Neural progenitor cell (in vitro differentiated cells): Measurements from ENCODE around the gene PPP1R9A. TPM values are rescaled to one million over a fixed set of nuclear protein-coding genes. Genes with fewer than 3 reads are reported as not detected.
A peak's percentile ranks its signal among the peaks of the same experiment; 100 is the strongest.

ENCODE experiments used
- DNase-seq: peaks from one replicate; pipeline ENCODE4 v3.0.0-alpha.2; 2016; ENCODE audit warnings: low spot score
- H2AFZ ChIP-seq: fragments of 200-600 bp; sonication (generic); replicated peaks from 2 replicates; pipeline ENCODE4 v1.6.1; 2016; ENCODE audit warnings: antibody characterized with exemption
- H3F3A ChIP-seq: fragments of 200-600 bp; sonication (generic); 2 replicates; pipeline ENCODE4 v1.6.1; 2016; ENCODE audit warnings: antibody characterized with exemption, low read depth
- H3K27ac ChIP-seq: fragments of 200-600 bp; sonication (generic); 2 replicates; pipeline ENCODE4 v1.5.1; 2016; ENCODE audit warnings: mild to moderate bottlenecking
- H3K27me3 ChIP-seq: fragments of 200-600 bp; sonication (generic); 2 replicates; pipeline ENCODE4 v1.6.1; 2016; ENCODE audit warnings: mild to moderate bottlenecking, moderate library complexity
- H3K36me3 ChIP-seq: fragments of 200-600 bp; sonication (generic); 2 replicates; pipeline ENCODE4 v1.5.1; 2016
- H3K4me1 ChIP-seq: fragments of 200-600 bp; sonication (generic); 2 replicates; pipeline ENCODE4 v1.6.1; 2016; ENCODE audit warnings: mixed run types
- H3K4me2 ChIP-seq: fragments of 200-600 bp; sonication (generic); 2 replicates; pipeline ENCODE4 v1.6.1; 2016
- H3K4me3 ChIP-seq: fragments of 200-600 bp; sonication (generic); 2 replicates; pipeline ENCODE4 v1.5.1; 2016
- H3K79me2 ChIP-seq: fragments of 200-600 bp; sonication (generic); 2 replicates; pipeline ENCODE4 v1.6.1; 2016; ENCODE audit warnings: low read depth
- H3K9ac ChIP-seq: fragments of 200-600 bp; sonication (generic); 2 replicates; pipeline ENCODE4 v1.6.1; 2016
- H3K9me3 ChIP-seq: fragments of 200-600 bp; sonication (generic); 2 replicates; pipeline ENCODE4 v1.5.1; 2016; ENCODE audit warnings: low read depth
- H4K20me1 ChIP-seq: fragments of 200-600 bp; sonication (generic); 2 replicates; pipeline ENCODE4 v1.6.1; 2016; ENCODE audit warnings: low read depth
- H3K27ac Mint-ChIP-seq: 3 replicates; pipeline ENCODE4 v1.8.0; 2021; ENCODE audit warnings: mixed read lengths
- H3K27me3 Mint-ChIP-seq: 2 replicates; pipeline ENCODE4 v1.8.0; 2022; ENCODE audit warnings: low read depth, mild to moderate bottlenecking, inconsistent platforms, moderate library complexity, mixed read lengths; ENCODE audit not compliant: insufficient read depth
- H3K36me3 Mint-ChIP-seq: 3 replicates; pipeline ENCODE4 v1.8.0; 2021; ENCODE audit warnings: mixed read lengths
- H3K4me1 Mint-ChIP-seq: 3 replicates; pipeline ENCODE4 v1.8.0; 2021; ENCODE audit warnings: mixed read lengths
- H3K4me3 Mint-ChIP-seq: 3 replicates; pipeline ENCODE4 v1.8.0; 2021; ENCODE audit warnings: mild to moderate bottlenecking, moderate library complexity, mixed read lengths
- H3K9me3 Mint-ChIP-seq: 3 replicates; pipeline ENCODE4 v1.8.0; 2020; ENCODE audit warnings: mixed read lengths
- EZH2 ChIP-seq: fragments of 200-600 bp; sonication (generic); IDR thresholded peaks from 2 replicates; pipeline ENCODE4 v1.6.1; 2017; ENCODE audit warnings: antibody characterized with exemption, mild to moderate bottlenecking, moderate library complexity
- EZH2phosphoT487 ChIP-seq: fragments of 200-600 bp; sonication (generic); IDR thresholded peaks from 2 replicates; pipeline ENCODE4 v1.6.1; 2017; ENCODE audit warnings: antibody characterized with exemption
- total RNA-seq: library from RNA; depleted of rRNA; stranded (reverse); fragments of >200 nt; gene quantifications from 2 replicates; pipeline ENCODE4 v1.2.3, GENCODE V29; 2015; ENCODE audit warnings: low replicate concordance
- TF ChIP-seq, protein P1 (sequence below): fragments of 200-600 bp; sonication (generic); IDR thresholded peaks from 2 replicates; pipeline ENCODE4 v1.5.1; 2017; ENCODE audit warnings: antibody characterized with exemption, mild to moderate bottlenecking

Gene PPP1R9A
- total RNA-seq, 1 donor from 2014 or later, result 40.7 TPM

DNA sequence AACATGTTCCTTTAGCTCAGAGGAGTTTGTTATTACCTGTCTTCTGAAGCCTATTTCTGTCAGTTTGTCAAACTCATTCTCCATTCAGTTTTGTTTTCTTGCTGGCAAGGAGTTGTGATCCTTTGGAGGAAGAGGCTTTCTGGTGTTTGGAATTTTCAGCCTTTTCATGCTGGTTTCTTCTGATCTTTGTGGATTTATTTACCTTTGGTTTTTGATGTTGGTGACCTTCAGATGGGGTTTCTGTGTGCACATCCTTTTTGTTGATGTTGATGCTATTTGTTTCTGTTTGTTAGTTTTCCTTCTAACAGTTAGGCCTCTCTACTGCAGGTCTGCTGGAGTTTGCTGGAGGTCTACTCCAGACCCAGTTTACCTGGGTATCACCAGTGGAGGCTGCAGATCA lies 118.6 kb downstream of the PPP1R9A start:
- Histone ChIP-seq H3K79me2 (peaks cover 47% of the 10 kb centered on the region), H4K20me1 (no peaks in the 10 kb centered on the region), H3K27me3 (no peaks in the 10 kb centered on the region), H2AFZ (no peak overlapping the region), H3K36me3 (no peaks in the 10 kb centered on the region), H3K4me1 (peaks cover 8% of the 10 kb centered on the region), H3K4me3 (no peak overlapping the region), H3F3A (no peaks in the 10 kb centered on the region), H3K9me3 (no peaks in the 10 kb centered on the region), H3K4me2 (no peak overlapping the region), H3K27ac (no peak overlapping the region), H3K9ac (no peak overlapping the region)
- peaks cover 2% of the 10 kb centered on the region for H3K27me3 Mint-ChIP-seq
- no peak overlapping the region for H3K4me3 Mint-ChIP-seq
- H3K27ac Mint-ChIP-seq, result no peak overlapping the region
- TF ChIP-seq EZH2phosphoT487 (no peak), EZH2 (no peak)
- peaks cover 3% of the 10 kb centered on the region for H3K4me1 Mint-ChIP-seq
- H3K36me3 Mint-ChIP-seq, result peaks cover 29% of the 10 kb centered on the region
- no peak for DNase-seq
- H3K9me3 Mint-ChIP-seq, result peaks cover 43% of the 10 kb centered on the region

DNA sequence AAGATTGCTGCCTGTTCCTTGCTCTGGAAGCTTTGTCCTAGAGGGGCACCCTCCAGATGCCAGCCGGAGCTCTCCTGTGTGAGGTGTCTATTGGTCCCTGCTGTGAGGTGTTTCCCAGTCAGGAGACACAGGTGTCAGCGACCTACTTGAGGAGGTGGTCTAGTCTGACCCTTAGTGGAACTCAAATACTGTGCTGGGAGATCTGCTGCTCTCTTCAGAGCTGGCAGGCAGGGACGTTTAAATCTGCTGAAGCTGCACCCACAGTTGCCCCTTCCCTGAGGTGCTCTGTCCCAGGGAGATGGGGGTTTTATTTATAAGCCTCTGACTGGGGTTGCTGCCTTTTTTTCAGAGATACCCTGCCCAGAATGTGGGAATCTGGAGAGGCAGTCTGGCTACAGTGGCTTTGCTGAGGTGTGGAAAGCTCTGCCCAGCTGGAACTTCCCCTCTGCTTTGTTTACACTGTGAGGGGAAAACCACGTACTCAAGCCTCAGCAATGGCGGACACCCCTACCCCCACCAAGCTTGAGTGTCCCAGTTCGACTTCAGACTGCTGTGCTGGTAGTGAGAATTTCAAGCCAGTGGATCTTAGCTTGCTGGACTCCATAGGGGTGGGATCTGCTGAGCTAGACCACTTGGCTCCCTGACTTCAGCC lies 119.2 kb downstream of the PPP1R9A start:
- Histone ChIP-seq H3K9ac (no peak overlapping the region), H3K4me1 (peaks cover 8% of the 10 kb centered on the region), H3F3A (no peaks in the 10 kb centered on the region), H3K27ac (no peak overlapping the region), H3K36me3 (no peaks in the 10 kb centered on the region), H3K79me2 (peaks cover 43% of the 10 kb centered on the region), H3K27me3 (no peaks in the 10 kb centered on the region), H3K4me2 (no peak overlapping the region), H3K9me3 (no peaks in the 10 kb centered on the region), H4K20me1 (no peaks in the 10 kb centered on the region), H2AFZ (no peak overlapping the region), H3K4me3 (no peak overlapping the region)
- peaks cover 37% of the 10 kb centered on the region for H3K9me3 Mint-ChIP-seq
- no peak overlapping the region for H3K27ac Mint-ChIP-seq
- H3K27me3 Mint-ChIP-seq, result peaks cover 2% of the 10 kb centered on the region
- peaks cover 3% of the 10 kb centered on the region for H3K4me1 Mint-ChIP-seq
- TF ChIP-seq EZH2 (no peak), EZH2phosphoT487 (no peak)
- TF ChIP-seq, protein P1, sequence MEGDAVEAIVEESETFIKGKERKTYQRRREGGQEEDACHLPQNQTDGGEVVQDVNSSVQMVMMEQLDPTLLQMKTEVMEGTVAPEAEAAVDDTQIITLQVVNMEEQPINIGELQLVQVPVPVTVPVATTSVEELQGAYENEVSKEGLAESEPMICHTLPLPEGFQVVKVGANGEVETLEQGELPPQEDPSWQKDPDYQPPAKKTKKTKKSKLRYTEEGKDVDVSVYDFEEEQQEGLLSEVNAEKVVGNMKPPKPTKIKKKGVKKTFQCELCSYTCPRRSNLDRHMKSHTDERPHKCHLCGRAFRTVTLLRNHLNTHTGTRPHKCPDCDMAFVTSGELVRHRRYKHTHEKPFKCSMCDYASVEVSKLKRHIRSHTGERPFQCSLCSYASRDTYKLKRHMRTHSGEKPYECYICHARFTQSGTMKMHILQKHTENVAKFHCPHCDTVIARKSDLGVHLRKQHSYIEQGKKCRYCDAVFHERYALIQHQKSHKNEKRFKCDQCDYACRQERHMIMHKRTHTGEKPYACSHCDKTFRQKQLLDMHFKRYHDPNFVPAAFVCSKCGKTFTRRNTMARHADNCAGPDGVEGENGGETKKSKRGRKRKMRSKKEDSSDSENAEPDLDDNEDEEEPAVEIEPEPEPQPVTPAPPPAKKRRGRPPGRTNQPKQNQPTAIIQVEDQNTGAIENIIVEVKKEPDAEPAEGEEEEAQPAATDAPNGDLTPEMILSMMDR, result no peak
- DNase-seq, result no peak
- H3K36me3 Mint-ChIP-seq, result peaks cover 27% of the 10 kb centered on the region
- no peak overlapping the region for H3K4me3 Mint-ChIP-seq

DNA sequence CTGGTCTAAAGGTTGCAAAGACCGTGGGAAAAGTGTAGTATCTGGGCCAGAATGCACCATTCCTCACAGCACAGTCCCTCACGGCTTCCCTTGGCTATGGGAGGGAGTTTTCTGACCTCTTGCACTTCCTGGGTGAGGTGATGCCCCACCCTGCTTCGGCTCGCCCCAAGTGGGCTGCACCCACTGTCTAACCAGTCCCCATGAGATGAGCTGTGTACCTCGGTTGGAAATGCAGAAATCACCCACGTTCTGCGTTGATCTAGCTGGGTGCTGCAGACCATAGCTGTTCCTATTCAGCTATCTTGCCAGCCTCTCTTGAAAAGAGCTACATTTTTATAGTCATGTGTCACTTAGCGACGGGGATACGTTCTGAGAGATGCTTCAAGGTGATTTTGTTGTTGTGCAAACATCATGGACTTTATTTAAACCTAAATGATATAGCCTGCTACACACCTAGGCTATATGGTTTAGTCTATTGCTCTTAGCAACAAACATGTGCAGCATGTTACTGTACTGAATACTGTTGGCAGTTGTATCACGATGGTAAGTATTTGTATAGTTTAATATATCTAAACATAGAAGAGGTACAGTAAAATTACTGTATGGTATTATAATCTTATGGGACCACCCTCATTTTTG lies 120.0 kb downstream of the PPP1R9A start:
- no peak overlapping the region for H3K4me2 ChIP-seq
- no peak for DNase-seq
- Mint-ChIP-seq H3K4me3 (no peak overlapping the region), H3K4me1 (peaks cover 3% of the 10 kb centered on the region), H3K27ac (no peak overlapping the region), H3K27me3 (peaks cover 2% of the 10 kb centered on the region), H3K9me3 (peaks cover 30% of the 10 kb centered on the region), H3K36me3 (peaks cover 21% of the 10 kb centered on the region)
- H3K36me3 ChIP-seq, result no peaks in the 10 kb centered on the region
- no peak overlapping the region for H3K9ac ChIP-seq
- H3K79me2 ChIP-seq, result peaks cover 38% of the 10 kb centered on the region
- H3K27me3 ChIP-seq, result no peaks in the 10 kb centered on the region
- no peak for TF ChIP-seq EZH2
- TF ChIP-seq, protein P1, result no peak
- no peak for TF ChIP-seq EZH2phosphoT487
- H2AFZ ChIP-seq, result no peak overlapping the region
- H3K9me3 ChIP-seq, result no peaks in the 10 kb centered on the region
- no peaks in the 10 kb centered on the region for H4K20me1 ChIP-seq
- peaks cover 8% of the 10 kb centered on the region for H3K4me1 ChIP-seq
- H3K4me3 ChIP-seq, result no peak overlapping the region
- no peaks in the 10 kb centered on the region for H3F3A ChIP-seq
- no peak overlapping the region for H3K27ac ChIP-seq

DNA sequence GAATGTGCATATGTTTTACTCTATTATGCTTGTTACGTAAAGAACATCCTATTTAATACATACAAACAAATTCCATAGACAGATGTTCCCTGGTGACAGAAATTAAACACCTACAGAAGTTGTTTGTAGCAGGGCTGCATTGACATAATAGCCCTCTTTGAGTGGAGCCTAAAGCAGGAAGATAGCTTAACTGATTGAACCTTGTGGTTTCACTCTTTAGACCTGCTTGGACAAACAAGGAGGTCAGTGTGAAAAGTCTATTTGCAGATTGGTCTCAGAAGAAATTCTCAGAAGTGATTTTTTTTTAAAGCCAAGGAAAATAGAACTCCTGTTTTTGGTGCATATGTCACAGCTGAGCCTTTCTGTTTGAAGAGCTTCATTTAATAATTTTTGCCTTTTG lies 121.3 kb downstream of the PPP1R9A start:
- no peak for TF ChIP-seq EZH2
- no peaks in the 10 kb centered on the region for H3K9me3 ChIP-seq
- H3K9me3 Mint-ChIP-seq, result peaks cover 17% of the 10 kb centered on the region
- peaks cover 3% of the 10 kb centered on the region for H3K4me1 Mint-ChIP-seq
- peak overlapping the region; percentile 16 for H3K27ac ChIP-seq
- no peaks in the 10 kb centered on the region for H3F3A ChIP-seq
- H3K9ac ChIP-seq, result no peak overlapping the region
- peaks cover 8% of the 10 kb centered on the region for H3K4me1 ChIP-seq
- H4K20me1 ChIP-seq, result no peaks in the 10 kb centered on the region
- no peak overlapping the region for H3K4me3 Mint-ChIP-seq
- no peak overlapping the region for H3K4me2 ChIP-seq
- peaks cover 2% of the 10 kb centered on the region for H3K27me3 Mint-ChIP-seq
- no peak overlapping the region for H3K27ac Mint-ChIP-seq
- H3K36me3 ChIP-seq, result no peaks in the 10 kb centered on the region
- H3K4me3 ChIP-seq, result no peak overlapping the region
- no peaks in the 10 kb centered on the region for H3K27me3 ChIP-seq
- H2AFZ ChIP-seq, result no peak overlapping the region
- H3K79me2 ChIP-seq, result peaks cover 31% of the 10 kb centered on the region
- H3K36me3 Mint-ChIP-seq, result peaks cover 19% of the 10 kb centered on the region
- no peak for DNase-seq
